GM12878 (cell line): Measurements from ENCODE around the gene GSTM5. TPM values are rescaled to one million over a fixed set of nuclear protein-coding genes. Genes with fewer than 3 reads are reported as not detected.

Experiments used
- ATAC-seq: fragments of 200-7000 bp; cut with Tn5 transposase; 3 replicates; pipeline ENCODE4 v1.9.1; 2020; ENCODE audit warnings: mild to moderate bottlenecking, moderate library complexity
- BruUV-seq: library from RNA; stranded (reverse); fragments of 400-500 nt; replicated peaks from 2 replicates; lab custom pipeline; 2021; lab: Mats Ljungman, UMichigan
- CTCF ChIA-PET: fragments of 300-600 bp; sonication (Branson Sonifier 250); formaldehyde crosslinking; extraction: SDS; loops from one replicate; lab custom pipeline; 2021; ENCODE audit warnings: inconsistent platforms; lab: Yijun Ruan, JAX
- POLR2A ChIA-PET: fragments of 350-600 bp; formaldehyde crosslinking; extraction: SDS; loops from one replicate; lab custom pipeline; 2021; ENCODE audit warnings: inconsistent platforms; lab: Charles Lee
- RAD21 ChIA-PET: fragments of 300-600 bp; sonication (Branson Sonifier 250); formaldehyde crosslinking; loops from one replicate; lab custom pipeline; 2023; ENCODE audit warnings: antibody characterized with exemption; ENCODE audit not compliant: unreplicated experiment; lab: Charles Lee
- SMC1A ChIA-PET: fragments of 300-600 bp; sonication (Branson Sonifier 250); formaldehyde crosslinking; loops from one replicate; lab custom pipeline; 2023; ENCODE audit not compliant: unreplicated experiment, uncharacterized antibody; lab: Charles Lee
- DNase-seq: peaks from one replicate; pipeline ENCODE4 v3.0.0-alpha.2; 2011; ENCODE audit warnings: low read depth, low spot score
- FAIRE-seq: peaks from 3 replicates; lab custom pipeline; 2011; peaks lifted over from hg19 to GRCh38; lab: Jason Lieb, UNC
- H2AFZ ChIP-seq: 2 replicates; pipeline ENCODE4 v1.6.0; 2011; ENCODE audit warnings: low read depth, low read length, control low read depth; ENCODE audit not compliant: control insufficient read depth
- H3K27ac ChIP-seq: 2 replicates; pipeline ENCODE4 v1.5.1; 2011; ENCODE audit warnings: control low read depth; ENCODE audit not compliant: control insufficient read depth, insufficient read depth
- H3K27me3 ChIP-seq, 2 experiments: replicated peaks in 1 of 2; 2 replicates each; pipeline versions ENCODE4 v1.6.0 to v1.6.1; 2011; ENCODE audit warnings: low read length in 1 of 2; ENCODE audit not compliant: control insufficient read depth in 2 of 2, insufficient read depth in 2 of 2
- H3K36me3 ChIP-seq, 2 experiments: 2 replicates each; pipeline ENCODE4 v1.5.1; 2011; ENCODE audit warnings: low read length in 1 of 2; ENCODE audit not compliant: control insufficient read depth in 2 of 2, insufficient read depth in 2 of 2
- H3K4me1 ChIP-seq: 2 replicates; pipeline ENCODE4 v1.6.1; 2011; ENCODE audit warnings: mild to moderate bottlenecking, low read length, moderate library complexity, mixed read lengths; ENCODE audit not compliant: control insufficient read depth, insufficient read depth
- H3K4me2 ChIP-seq: 2 replicates; pipeline ENCODE4 v1.6.0; 2011; ENCODE audit warnings: control low read depth; ENCODE audit not compliant: control insufficient read depth, insufficient read depth
- H3K4me3 ChIP-seq: fragments of 200-600 bp; sonication (generic); 2 replicates; pipeline ENCODE4 v1.5.1; 2016
- H3K79me2 ChIP-seq: 2 replicates; pipeline ENCODE4 v1.6.0; 2011; ENCODE audit warnings: low read length; ENCODE audit not compliant: control insufficient read depth, insufficient read depth
- H3K9ac ChIP-seq: 2 replicates; pipeline ENCODE4 v1.8.0; 2011; ENCODE audit warnings: low read length, control low read depth, mixed read lengths; ENCODE audit not compliant: control insufficient read depth, insufficient read depth
- H3K9me3 ChIP-seq: replicated peaks from 3 replicates; pipeline ENCODE4 v1.5.1; 2011; ENCODE audit warnings: mild to moderate bottlenecking, low read length; ENCODE audit not compliant: control insufficient read depth, insufficient read depth
- H4K20me1 ChIP-seq: 2 replicates; pipeline ENCODE4 v1.6.0; 2011; ENCODE audit not compliant: control insufficient read depth, insufficient read depth
- BACH1 ChIP-seq: fragments of 450-650 bp; IDR thresholded peaks from 2 replicates; pipeline ENCODE4 v1.6.1; 2017; ENCODE audit warnings: mild to moderate bottlenecking, borderline replicate concordance
- CHD2 ChIP-seq: IDR thresholded peaks from 2 replicates; pipeline ENCODE4 v1.6.1; 2011; ENCODE audit warnings: low read depth, low read length, improper control_type of control experiment, borderline replicate concordance
- DPF2 ChIP-seq: fragments of 450-650 bp; IDR thresholded peaks from 2 replicates; pipeline ENCODE4 v1.6.1; 2017; ENCODE audit warnings: mild to moderate bottlenecking
- ELK1 ChIP-seq: IDR thresholded peaks from 2 replicates; pipeline ENCODE4 v1.6.1; 2012; ENCODE audit warnings: low read depth, low read length, improper control_type of control experiment
- HDAC6 ChIP-seq: fragments of 200-600 bp; sonication (generic); IDR thresholded peaks from one replicate; pipeline ENCODE4 v1.8.0; 2017; ENCODE audit warnings: antibody characterized with exemption; ENCODE audit not compliant: unreplicated experiment
- HSF1 ChIP-seq: fragments of 150-350 bp; IDR thresholded peaks from 2 replicates; pipeline ENCODE4 v1.6.1; 2014; ENCODE audit warnings: mild to moderate bottlenecking, low read depth, low read length
- IKZF2 ChIP-seq, 2 experiments: fragments of 450-650 bp; IDR thresholded peaks; 2 replicates each; pipeline ENCODE4 v1.6.1; 2017; ENCODE audit warnings: mild to moderate bottlenecking in 2 of 2, moderate library complexity in 2 of 2
- JUNB ChIP-seq: IDR thresholded peaks from 2 replicates; pipeline ENCODE4 v1.6.1; 2016; ENCODE audit warnings: antibody characterized with exemption, mild to moderate bottlenecking
- LARP7 ChIP-seq: fragments of 450-650 bp; IDR thresholded peaks from 2 replicates; pipeline ENCODE4 v1.6.1; 2017; ENCODE audit warnings: mild to moderate bottlenecking
- MTA3 ChIP-seq: IDR thresholded peaks from 2 replicates; pipeline ENCODE4 v1.6.1; 2012; ENCODE audit warnings: low read length, inconsistent platforms, borderline replicate concordance
- POU2F2 ChIP-seq: IDR thresholded peaks from 3 replicates; pipeline ENCODE4 v1.6.1; 2011; ENCODE audit warnings: low read depth, mild to moderate bottlenecking, low read length, borderline replicate concordance
- SUZ12 ChIP-seq: fragments of 200-600 bp; sonication (generic); IDR thresholded peaks from one replicate; pipeline ENCODE4 v1.6.1; 2018; ENCODE audit warnings: antibody characterized with exemption, mild to moderate bottlenecking; ENCODE audit not compliant: unreplicated experiment
- WGBS: methylation state at CpG from one replicate; pipeline ENCODE4 v1.1.6; 2016; ENCODE audit warnings: low lambda C conversion rate; ENCODE audit not compliant: insufficient replicate concordance, insufficient coverage; ENCODE audit errors: missing lambda C conversion rate; 5-methylcytosine and 5-hydroxymethylcytosine counted together
- in situ Hi-C: fragments of 300-500 bp; cut with MboI; formaldehyde crosslinking; loops from 9 replicates; pipeline ENCODE4 v1.14.3; 2018; ENCODE audit warnings: mixed read lengths
- intact Hi-C: fragments of 100-400 bp; cut with micrococcal nuclease; formaldehyde crosslinking; loops from one replicate; pipeline ENCODE4 v1.14.2; 2022; ENCODE audit not compliant: unreplicated experiment
- polyA plus RNA-seq, 11 experiments: library from polyadenylated mRNA; depleted of rRNA in 4 of 11; unstranded in 6 of 11; stranded (reverse) in 5 of 11; fragments of >200 nt; fragmentation: Nextera tagmentation in 4 of 11; fragmentation: Illumina TruSeq in 1 of 11; extraction: Ambion mirVana in 4 of 11; extraction: Trizol in 1 of 11; gene quantifications; 1 replicate in 1 of 11; 2 replicates in 10 of 11; pipeline versions ENCODE4 v1.2.1 to v1.2.3, GENCODE V29; 2011 to 2016; ENCODE audit warnings: inconsistent platforms in 2 of 11, missing spikeins in 2 of 11, low read depth in 1 of 11
- total RNA-seq, 4 experiments: library from RNA; depleted of rRNA in 3 of 4; stranded (reverse); fragments of >200 nt in 3 of 4; fragmentation: Illumina TruSeq in 1 of 4; extraction: Trizol in 1 of 4; gene quantifications; 2 replicates each; pipeline versions ENCODE4 v1.2.1 to v1.2.3, GENCODE V29; 2013 to 2021

GSTM5 gene
- total and polyA plus RNA-seq, 10 of the 15 experiments (the other 5 are each of a cell fraction or from before 2014, with no cell fraction given): 0.10 to 0.37 (median 0.26) TPM; not detected in 1

GRCh38 chr1:109719337-109719837 is 7.3 kb downstream of the GSTM5 start:
- no peak overlapping the region for H3K9ac ChIP-seq
- H3K27me3 ChIP-seq: no peaks in the 10 kb centered on the region
- H3K9me3 ChIP-seq: no peaks in the 10 kb centered on the region; the same call in 2 of the 3 replicates
- no peak overlapping the region for H3K27ac ChIP-seq
- ChIA-PET SMC1A (no interaction called here), POLR2A (no interaction called here), CTCF (interaction anchor here (2.4 kb wide), 1 partner anchor 265 kb away, joined by 11 read pairs; the partner anchor contains the start of gene AHCYL1), RAD21 (no interaction called here)
- H3K4me1 ChIP-seq: peaks cover 11% of the 10 kb centered on the region
- intact Hi-C loops (no loop called here), in situ Hi-C loops (no loop called here)
- DNase-seq (peak; percentile 31), ATAC-seq (peak; percentile 84)
- 0 out of 2 replicates have a peak overlapping the region, but pooled peaks have one; percentile 6 for H3K4me3 ChIP-seq
- H3K4me2 ChIP-seq: no peak overlapping the region
- H2AFZ ChIP-seq: peak overlapping the region; percentile 62; the same call in 1 of the 2 replicates
- H3K36me3 ChIP-seq: no peaks in the 10 kb centered on the region
- 1% methylated on average over 5 of the region's 5 CpGs for WGBS
- H3K79me2 ChIP-seq: no peaks in the 10 kb centered on the region
- TF ChIP-seq LARP7 (no peak), CHD2 (no peak), ELK1 (no peak), JUNB (peak; percentile 52), HDAC6 (no peak), HSF1 (no peak), SUZ12 (no peak), POU2F2 (0 out of 3 replicates have a peak, but pooled peaks have one; percentile 36), IKZF2 (IDR thresholded peaks at IDR 0.05) (0 out of 4 replicates have a peak, but pooled peaks of 1 of the 2 experiments have one; percentile 14), BACH1 (peak; percentile 76), DPF2 (no peak), MTA3 (no peak)
- TF ChIP-seq, all 136 proteins: peak for 4
- peak; percentile 83 for FAIRE-seq
- no peaks in the 10 kb centered on the region for H4K20me1 ChIP-seq
- BruUV-seq: no TSS peak
